ENCODE data around the gene PLSCR4. TPM values are rescaled to one million over a fixed set of nuclear protein-coding genes. Genes with fewer than 3 reads are reported as not detected.
"Not testable (repeated sequence)": the region's sequence is repeated elsewhere in the genome, so short reads cannot be mapped to it uniquely, and the experiment has no call there.

PLSCR4 gene
- total RNA-seq (10 to 100 TPM in 6 of 9 donors, 1 to 10 TPM in 3; 6.2 to 36.3 (median 13.8) TPM), polyA plus RNA-seq (1 to 10 TPM; 4.0 to 6.0 TPM)
- long read RNA-seq, donor 1, partial matches to known transcripts, result 0 of 14 reads
- long read RNA-seq, donor 1, other reads (novel, unspliced or antisense), result 6 of 14 reads
- long read RNA-seq, donor 2, transcript PLSCR4-201 (9 exons, 3,303 nt), result major isoform, 12 of 15 reads
- long read RNA-seq, donor 2, partial matches to known transcripts, result 0 of 15 reads
- long read RNA-seq, donor 2, other reads (novel, unspliced or antisense), result 2 of 15 reads
- long read RNA-seq, donor 3, transcript PLSCR4-201 (9 exons, 3,303 nt), result major isoform, 5 of 10 reads
- long read RNA-seq, donor 3, partial matches to known transcripts, result 1 of 10 reads
- long read RNA-seq, donor 3, other reads (novel, unspliced or antisense), result 1 of 10 reads

GRCh38 chr3:146250449-146251382, at the start of gene PLSCR4:
TSS of gene PLSCR4 (minus strand) at chr3:146251105. CDS start at chr3:146222071, 29,034 bp downstream.
- Histone ChIP-seq H3K4me3 (peak within 1 kb of the TSS; percentile 62 to 87 (median 78)), H3K4me1 (peaks cover 0 to 21% (median 11%) of the 10 kb centered on the region in 12 donors), H3K27ac (peak within 1 kb of the TSS; percentile 77 to 96 (median 88)), H3K27me3 (peaks cover 0 to 7% (median 0%) of the 10 kb centered on the region in 9 donors), H3K9me3 (peaks cover 0 to 20% (median 0%) of the 10 kb centered on the region in 12 donors), H3K36me3 (no peaks in the 10 kb centered on the region)
- WGBS, 4 donors, result 0 to 1% (median 1%) methylated on average over 51 to 78 of the region's 78 CpGs
- ATAC-seq (peak; percentile 87 to 97 (median 96)), DNase-seq (peak; percentile 82 to 91 (median 87))
- intact Hi-C loops (cut with DNase I), result loop anchor here in 2 of 10 donors (2.0 to 5.0 kb wide), 2 partner anchors 28 to 57 kb away; no protein-coding TSS in a partner anchor
- TF ChIP-seq POLR2A (IDR thresholded peaks at IDR 0.05), result peak in 1 of 2 donors; percentile 51
- TF ChIP-seq, protein P1, sequence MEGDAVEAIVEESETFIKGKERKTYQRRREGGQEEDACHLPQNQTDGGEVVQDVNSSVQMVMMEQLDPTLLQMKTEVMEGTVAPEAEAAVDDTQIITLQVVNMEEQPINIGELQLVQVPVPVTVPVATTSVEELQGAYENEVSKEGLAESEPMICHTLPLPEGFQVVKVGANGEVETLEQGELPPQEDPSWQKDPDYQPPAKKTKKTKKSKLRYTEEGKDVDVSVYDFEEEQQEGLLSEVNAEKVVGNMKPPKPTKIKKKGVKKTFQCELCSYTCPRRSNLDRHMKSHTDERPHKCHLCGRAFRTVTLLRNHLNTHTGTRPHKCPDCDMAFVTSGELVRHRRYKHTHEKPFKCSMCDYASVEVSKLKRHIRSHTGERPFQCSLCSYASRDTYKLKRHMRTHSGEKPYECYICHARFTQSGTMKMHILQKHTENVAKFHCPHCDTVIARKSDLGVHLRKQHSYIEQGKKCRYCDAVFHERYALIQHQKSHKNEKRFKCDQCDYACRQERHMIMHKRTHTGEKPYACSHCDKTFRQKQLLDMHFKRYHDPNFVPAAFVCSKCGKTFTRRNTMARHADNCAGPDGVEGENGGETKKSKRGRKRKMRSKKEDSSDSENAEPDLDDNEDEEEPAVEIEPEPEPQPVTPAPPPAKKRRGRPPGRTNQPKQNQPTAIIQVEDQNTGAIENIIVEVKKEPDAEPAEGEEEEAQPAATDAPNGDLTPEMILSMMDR (IDR thresholded peaks at IDR 0.05), result no peak

GRCh38 chr3:146293401-146293800, 42.5 kb upstream of the PLSCR4 start:
- H3K27ac ChIP-seq; ATAC-seq; H3K36me3 ChIP-seq; H3K4me3 ChIP-seq; DNase-seq; intact Hi-C loops (cut with DNase I); H3K9me3 ChIP-seq; H3K4me1 ChIP-seq; H3K27me3 ChIP-seq: not testable (repeated sequence)
- 97 to 99% (median 98%) methylated on average over 6 of the region's 6 CpGs for WGBS, 4 donors

- Histone ChIP-seq H3K27me3 (no peaks in the 10 kb centered on the region), H3K27ac (no peak overlapping the region), H3K4me3 (no peak overlapping the region), H3K4me1 (peaks cover 0 to 18% (median 0%) of the 10 kb centered on the region in 12 donors), H3K36me3 (no peaks in the 10 kb centered on the region), H3K9me3 (peaks cover 0 to 6% (median 0%) of the 10 kb centered on the region in 12 donors)
- WGBS, 4 donors, result 48 to 64% (median 60%) methylated on average over 1 of the region's 1 CpG
- intact Hi-C loops (cut with DNase I), result no loop called here
- no peak for ATAC-seq
- no peak for DNase-seq
- TF ChIP-seq, protein P1 (IDR thresholded peaks at IDR 0.05), result no peak
These were observed 33.0 kb upstream of the PLSCR4 start for GRCh38 chr3:146283781-146284445.

DNA sequence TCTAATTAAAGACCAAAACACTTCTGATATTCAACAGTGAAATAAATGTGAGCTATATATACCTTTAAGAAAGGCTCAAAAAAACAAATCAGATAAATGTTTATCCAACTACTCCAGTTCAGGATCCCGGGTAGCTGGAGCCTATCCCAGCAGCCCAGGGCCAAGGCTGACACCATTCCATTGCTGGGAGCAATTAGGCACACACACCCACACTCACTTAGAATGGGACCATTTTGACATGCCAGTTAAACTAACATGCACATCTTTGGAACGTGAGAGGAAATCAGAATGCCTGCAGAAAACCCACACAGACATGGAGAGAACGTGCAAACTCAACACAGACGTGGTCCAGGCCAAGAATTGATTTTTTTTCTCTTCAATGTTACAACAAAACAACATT, 30.0 kb upstream of the PLSCR4 start:
- ATAC-seq, result peak in 2 of 4 donors; percentile 28 to 44
- 43 to 61% (median 54%) methylated on average over 4 of the region's 4 CpGs for WGBS, 4 donors

More for the DNA sequence above, 30.0 kb upstream of the PLSCR4 start:
- H3K4me3 ChIP-seq, result no peak overlapping the region
- no peak overlapping the region for H3K27ac ChIP-seq
- TF ChIP-seq POLR2A (IDR thresholded peaks at IDR 0.05), result no peak
- TF ChIP-seq, protein P1 (IDR thresholded peaks at IDR 0.05), result no peak
- no peaks in the 10 kb centered on the region for H3K9me3 ChIP-seq
- no peaks in the 10 kb centered on the region for H3K36me3 ChIP-seq
- peaks cover 0 to 35% (median 5%) of the 10 kb centered on the region in 12 donors for H3K4me1 ChIP-seq
- DNase-seq, result peak in 1 of 5 donors; percentile 29
- intact Hi-C loops (cut with DNase I), result no loop called here
- no peaks in the 10 kb centered on the region for H3K27me3 ChIP-seq

All from heart left ventricle (tissue), 16 donors.